NCI-H128 (cell line): ENCODE results near the gene RYR2.

Source experiments
- DNase-seq: peaks from one replicate; lab custom pipeline; 2025; ENCODE audit not compliant: unreplicated experiment; lab: John Stamatoyannopoulos, UW

RYR2 gene

GRCh38 chr1:237187842-237188241 lies 145.9 kb downstream of the RYR2 start:
- no peak for DNase-seq

GRCh38 chr1:237191403-237191802 lies 149.4 kb downstream of the RYR2 start:
- no peak for DNase-seq

- no peak for DNase-seq
Measured at GRCh38 chr1:237197470-237198425, 155.8 kb downstream of the RYR2 start.

- DNase-seq: no peak
Measured at GRCh38 chr1:237199026-237199425, 157.0 kb downstream of the RYR2 start.

- DNase-seq: no peak
Measured at GRCh38 chr1:237201155-237201554, 159.2 kb downstream of the RYR2 start.

GRCh38 chr1:237204841-237205240 lies 162.9 kb downstream of the RYR2 start:
- DNase-seq: no peak

GRCh38 chr1:237205400-237206064 lies 163.5 kb downstream of the RYR2 start:
- no peak for DNase-seq

GRCh38 chr1:237206065-237206414 lies 164.1 kb downstream of the RYR2 start:
- DNase-seq: no peak

- DNase-seq: no peak
Measured at GRCh38 chr1:237211031-237211430, 169.0 kb downstream of the RYR2 start.

- DNase-seq: no peak
Measured at GRCh38 chr1:237211540-237211939, 169.6 kb downstream of the RYR2 start.

GRCh38 chr1:237219751-237220642 lies 178.0 kb downstream of the RYR2 start:
- no peak for DNase-seq

GRCh38 chr1:237223419-237223818 lies 181.4 kb downstream of the RYR2 start:
- DNase-seq: no peak

GRCh38 chr1:237226177-237226944 lies 184.4 kb downstream of the RYR2 start:
- DNase-seq: no peak

GRCh38 chr1:237227476-237227875 lies 185.5 kb downstream of the RYR2 start:
- no peak for DNase-seq

GRCh38 chr1:237228421-237228820 lies 186.4 kb downstream of the RYR2 start:
- no peak for DNase-seq

- DNase-seq: no peak
Measured at GRCh38 chr1:237229333-237229732, 187.3 kb downstream of the RYR2 start.

GRCh38 chr1:237232501-237232900 lies 190.5 kb downstream of the RYR2 start:
- DNase-seq: no peak

- no peak for DNase-seq
Measured at GRCh38 chr1:237235091-237235490, 193.1 kb downstream of the RYR2 start.

GRCh38 chr1:237237721-237238120 lies 195.7 kb downstream of the RYR2 start:
- no peak for DNase-seq

- DNase-seq: no peak
Measured at GRCh38 chr1:237239248-237239647, 197.3 kb downstream of the RYR2 start.

- DNase-seq: no peak
Measured at GRCh38 chr1:237241038-237241437, 199.1 kb downstream of the RYR2 start.
